H9 (cell line): ENCODE measurements around the gene LDLRAP1. TPM values are rescaled to one million over a fixed set of nuclear protein-coding genes. Genes with fewer than 3 reads are reported as not detected.

Experiments
- DNase-seq: peaks from one replicate; pipeline ENCODE4 v3.0.0-alpha.2; 2017
- H2AFZ ChIP-seq: one replicate; pipeline ENCODE4 v1.6.1; 2013; ENCODE audit warnings: mild to moderate bottlenecking, low read length, control low read depth, moderate library complexity
- H2AK5ac ChIP-seq: 2 replicates; pipeline ENCODE4 v1.6.1; 2013; ENCODE audit warnings: low read length, control low read depth, mixed read lengths; ENCODE audit not compliant: insufficient read length
- H2BK120ac ChIP-seq: one replicate; pipeline ENCODE4 v1.6.1; 2013; ENCODE audit warnings: low read depth, mild to moderate bottlenecking, low read length, control low read depth, inconsistent platforms; ENCODE audit not compliant: poor library complexity, severe bottlenecking
- H2BK12ac ChIP-seq: 2 replicates; pipeline ENCODE4 v1.6.1; 2013; ENCODE audit warnings: low read length, control low read depth, mixed read lengths, low read depth; ENCODE audit not compliant: insufficient read length
- H2BK15ac ChIP-seq: 2 replicates; pipeline ENCODE4 v1.6.1; 2013; ENCODE audit warnings: low read depth, low read length, control low read depth
- H2BK20ac ChIP-seq: one replicate; pipeline ENCODE4 v1.6.1; 2013; ENCODE audit warnings: low read depth, mild to moderate bottlenecking, low read length, control low read depth, inconsistent platforms; ENCODE audit not compliant: poor library complexity, severe bottlenecking
- H2BK5ac ChIP-seq: 2 replicates; pipeline ENCODE4 v1.6.1; 2013; ENCODE audit warnings: low read length, control low read depth, mixed read lengths; ENCODE audit not compliant: insufficient read length
- H3K14ac ChIP-seq: 2 replicates; pipeline ENCODE4 v1.6.1; 2013; ENCODE audit warnings: low read length, control low read depth; ENCODE audit not compliant: insufficient read depth
- H3K18ac ChIP-seq: 2 replicates; pipeline ENCODE4 v1.6.1; 2013; ENCODE audit warnings: low read depth, mild to moderate bottlenecking, mixed read lengths, low read length, control low read depth; ENCODE audit not compliant: insufficient read length
- H3K23ac ChIP-seq: 2 replicates; pipeline ENCODE4 v1.6.1; 2013; ENCODE audit warnings: low read length, control low read depth, mixed read lengths, low read depth; ENCODE audit not compliant: insufficient read length
- H3K23me2 ChIP-seq: 2 replicates; pipeline ENCODE4 v1.6.1; 2013; ENCODE audit warnings: low read depth, mild to moderate bottlenecking, mixed read lengths, low read length, control low read depth; ENCODE audit not compliant: insufficient read length, poor library complexity, severe bottlenecking
- H3K27ac ChIP-seq: 2 replicates; pipeline ENCODE4 v1.5.1; 2013; ENCODE audit warnings: low read length, control low read depth, mixed read lengths, low read depth; ENCODE audit not compliant: insufficient read length
- H3K27me3 ChIP-seq: 2 replicates; pipeline ENCODE4 v1.6.1; 2013; ENCODE audit warnings: low read length, control low read depth, inconsistent platforms; ENCODE audit not compliant: insufficient read depth
- H3K4ac ChIP-seq: 2 replicates; pipeline ENCODE4 v1.6.1; 2013; ENCODE audit warnings: low read depth, mild to moderate bottlenecking, control low read depth, inconsistent platforms, low read length, moderate library complexity
- H3K4me1 ChIP-seq: 2 replicates; pipeline ENCODE4 v1.6.1; 2013; ENCODE audit warnings: low read length, control low read depth, inconsistent platforms; ENCODE audit not compliant: insufficient read depth
- H3K4me2 ChIP-seq: 2 replicates; pipeline ENCODE4 v1.6.1; 2013; ENCODE audit warnings: low read length, control low read depth, mixed read lengths; ENCODE audit not compliant: insufficient read length, insufficient read depth
- H3K56ac ChIP-seq: 2 replicates; pipeline ENCODE4 v1.6.1; 2013; ENCODE audit warnings: low read depth, mild to moderate bottlenecking, mixed read lengths, low read length, control low read depth; ENCODE audit not compliant: insufficient read length
- H3K79me1 ChIP-seq: 2 replicates; pipeline ENCODE4 v1.6.1; 2013; ENCODE audit warnings: low read depth, mild to moderate bottlenecking, moderate library complexity, low read length, control low read depth, inconsistent platforms; ENCODE audit not compliant: insufficient read depth, poor library complexity, severe bottlenecking
- H3K79me2 ChIP-seq: 2 replicates; pipeline ENCODE4 v1.6.1; 2013; ENCODE audit warnings: low read length, control low read depth, inconsistent platforms; ENCODE audit not compliant: insufficient read depth
- H3K9ac ChIP-seq: 2 replicates; pipeline ENCODE4 v1.6.1; 2013; ENCODE audit warnings: low read length, control low read depth, mixed read lengths; ENCODE audit not compliant: insufficient read length; ENCODE audit errors: extremely low read depth
- H3K9me3 ChIP-seq: one replicate; pipeline ENCODE4 v1.6.1; 2013; ENCODE audit warnings: low read depth, low read length, inconsistent platforms; ENCODE audit not compliant: control insufficient read depth
- H3T11ph ChIP-seq: one replicate; pipeline ENCODE4 v1.6.1; 2013; ENCODE audit warnings: mild to moderate bottlenecking, low read length, control low read depth, inconsistent platforms
- H4K20me1 ChIP-seq: one replicate; pipeline ENCODE4 v1.6.1; 2013; ENCODE audit not compliant: control insufficient read depth, insufficient read length, insufficient read depth
- H4K5ac ChIP-seq: 2 replicates; pipeline ENCODE4 v1.6.1; 2013; ENCODE audit warnings: low read depth, mild to moderate bottlenecking, mixed read lengths, low read length, control low read depth; ENCODE audit not compliant: insufficient read length
- H4K8ac ChIP-seq: replicated peaks from 2 replicates; pipeline ENCODE4 v1.6.1; 2013; ENCODE audit warnings: low read length, control low read depth, mixed read lengths, low read depth; ENCODE audit not compliant: insufficient read length
- H4K91ac ChIP-seq: 2 replicates; pipeline ENCODE4 v1.6.1; 2013; ENCODE audit warnings: low read depth, mild to moderate bottlenecking, moderate library complexity, mixed read lengths, low read length, control low read depth; ENCODE audit not compliant: insufficient read length
- H3K27ac Mint-ChIP-seq, 3 experiments: 2 replicates in 2 of 3; 3 replicates in 1 of 3; pipeline ENCODE4 v1.8.0; 2020 to 2021; ENCODE audit warnings: mixed read lengths in 3 of 3, mild to moderate bottlenecking in 1 of 3, moderate library complexity in 1 of 3
- H3K27me3 Mint-ChIP-seq: 2 replicates; pipeline ENCODE4 v1.8.0; 2021; ENCODE audit warnings: low read depth, mild to moderate bottlenecking, moderate library complexity, mixed read lengths
- H3K36me3 Mint-ChIP-seq, 3 experiments: 2 replicates in 2 of 3; 3 replicates in 1 of 3; pipeline ENCODE4 v1.8.0; 2020 to 2021; ENCODE audit warnings: low read depth in 3 of 3, mixed read lengths in 3 of 3; ENCODE audit not compliant: insufficient read depth in 1 of 3
- H3K4me1 Mint-ChIP-seq, 2 experiments: 2 replicates each; pipeline ENCODE4 v1.8.0; 2020; ENCODE audit warnings: mixed read lengths in 2 of 2
- H3K4me3 Mint-ChIP-seq, 2 experiments: 2 replicates in 1 of 2; 3 replicates in 1 of 2; pipeline ENCODE4 v1.8.0; 2020 to 2021; ENCODE audit warnings: mild to moderate bottlenecking in 2 of 2, mixed read lengths in 2 of 2, moderate library complexity in 1 of 2
- H3K9me3 Mint-ChIP-seq, 2 experiments: 2 replicates in 1 of 2; 3 replicates in 1 of 2; pipeline ENCODE4 v1.8.0; 2020; ENCODE audit warnings: mild to moderate bottlenecking in 2 of 2, mixed read lengths in 2 of 2, moderate library complexity in 1 of 2
- WGBS: extraction: QIAGEN DNeasy Blood & Tissue Kit; methylation state at CpG from one replicate; pipeline ENCODE4 v1.1.7; 2013; ENCODE audit warnings: missing lambda C conversion rate, low lambda C conversion rate, mixed read lengths; ENCODE audit not compliant: insufficient read length; ENCODE audit errors: extremely low coverage; 5-methylcytosine and 5-hydroxymethylcytosine counted together
- total RNA-seq: library from RNA; stranded (reverse); gene quantifications from 2 replicates; pipeline ENCODE4 v1.2.1, GENCODE V29; 2021
- TF ChIP-seq, protein P1 (sequence below): fragments of 200-600 bp; sonication (generic); conservative IDR thresholded peaks from 3 replicates; pipeline ENCODE4 v1.8.0; 2021; ENCODE audit warnings: antibody characterized with exemption, mild to moderate bottlenecking

Gene LDLRAP1
- total RNA-seq, 1 experiment from 2014 or later = 15.7 TPM

DNA sequence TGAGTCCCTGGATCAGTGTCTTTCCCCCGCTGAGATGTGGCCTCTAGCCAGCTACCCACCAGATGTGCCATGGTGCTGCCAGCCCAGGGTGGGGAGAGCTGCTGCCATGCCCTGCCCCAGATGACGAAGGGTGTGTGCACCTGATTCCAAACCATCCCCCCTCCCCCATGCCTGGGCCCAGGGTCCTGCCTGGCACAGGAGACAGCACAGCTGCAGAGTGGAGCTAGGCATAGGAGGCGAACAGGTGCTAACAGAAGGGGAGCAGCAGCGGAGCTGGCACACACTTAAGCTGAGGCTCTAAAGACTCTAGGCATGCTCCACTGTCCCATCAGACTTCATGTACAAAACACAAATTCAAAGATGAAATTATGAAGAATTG, 9.0 kb upstream of the LDLRAP1 start:
- H3K18ac ChIP-seq = no peak overlapping the region
- TF ChIP-seq, protein P1, sequence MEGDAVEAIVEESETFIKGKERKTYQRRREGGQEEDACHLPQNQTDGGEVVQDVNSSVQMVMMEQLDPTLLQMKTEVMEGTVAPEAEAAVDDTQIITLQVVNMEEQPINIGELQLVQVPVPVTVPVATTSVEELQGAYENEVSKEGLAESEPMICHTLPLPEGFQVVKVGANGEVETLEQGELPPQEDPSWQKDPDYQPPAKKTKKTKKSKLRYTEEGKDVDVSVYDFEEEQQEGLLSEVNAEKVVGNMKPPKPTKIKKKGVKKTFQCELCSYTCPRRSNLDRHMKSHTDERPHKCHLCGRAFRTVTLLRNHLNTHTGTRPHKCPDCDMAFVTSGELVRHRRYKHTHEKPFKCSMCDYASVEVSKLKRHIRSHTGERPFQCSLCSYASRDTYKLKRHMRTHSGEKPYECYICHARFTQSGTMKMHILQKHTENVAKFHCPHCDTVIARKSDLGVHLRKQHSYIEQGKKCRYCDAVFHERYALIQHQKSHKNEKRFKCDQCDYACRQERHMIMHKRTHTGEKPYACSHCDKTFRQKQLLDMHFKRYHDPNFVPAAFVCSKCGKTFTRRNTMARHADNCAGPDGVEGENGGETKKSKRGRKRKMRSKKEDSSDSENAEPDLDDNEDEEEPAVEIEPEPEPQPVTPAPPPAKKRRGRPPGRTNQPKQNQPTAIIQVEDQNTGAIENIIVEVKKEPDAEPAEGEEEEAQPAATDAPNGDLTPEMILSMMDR = no peak
- Mint-ChIP-seq H3K36me3 (no peaks in the 10 kb centered on the region), H3K4me3 (no peak overlapping the region), H3K27me3 (peaks cover 6% of the 10 kb centered on the region; the same call in 1 of the 2 replicates), H3K27ac (no peak overlapping the region), H3K4me1 (peaks cover 14 to 15% of the 10 kb centered on the region in 2 experiments), H3K9me3 (no peaks in the 10 kb centered on the region)
- H4K20me1 ChIP-seq = no peaks in the 10 kb centered on the region
- no peak overlapping the region for H3K56ac ChIP-seq
- H3K23ac ChIP-seq = no peak overlapping the region
- no peaks in the 10 kb centered on the region for H3K9me3 ChIP-seq
- H3K23me2 ChIP-seq = no peaks in the 10 kb centered on the region
- H3K27me3 ChIP-seq = no peaks in the 10 kb centered on the region
- no peak overlapping the region for H2AFZ ChIP-seq
- no peak overlapping the region; the same call in 1 of the 2 replicates for H3K14ac ChIP-seq
- no peak overlapping the region for H2AK5ac ChIP-seq
- no peak overlapping the region for H3K27ac ChIP-seq
- H2BK20ac ChIP-seq = no peak overlapping the region
- H3K4me2 ChIP-seq = no peak overlapping the region
- no peak overlapping the region for H2BK5ac ChIP-seq
- no peak overlapping the region for H2BK15ac ChIP-seq
- WGBS = no CpG with 5 or more reads among the region's 4 CpGs
- H4K8ac ChIP-seq = no peak overlapping the region
- no peak overlapping the region for H3K4ac ChIP-seq
- no peaks in the 10 kb centered on the region for H3K79me1 ChIP-seq
- no peak overlapping the region for H2BK120ac ChIP-seq
- no peaks in the 10 kb centered on the region; the same call in 1 of the 2 replicates for H3K4me1 ChIP-seq
- no peak overlapping the region for H4K91ac ChIP-seq
- DNase-seq = no peak
- H3T11ph ChIP-seq = no peak overlapping the region
- no peaks in the 10 kb centered on the region for H3K79me2 ChIP-seq
- H4K5ac ChIP-seq = no peak overlapping the region
- H2BK12ac ChIP-seq = no peak overlapping the region
- no peak overlapping the region for H3K9ac ChIP-seq
